Transverse colon (tissue), 3 donors: ENCODE results near the gene RABGEF1.
"Not testable (repeated sequence)": the region's sequence is repeated elsewhere in the genome, so short reads cannot be mapped to it uniquely, and the experiment has no call there.

Experiments
- CTCF ChIP-seq, 5 experiments: fragments of 200-600 bp in 3 of 5; fragments of 450-650 bp in 2 of 5; sonication (generic) in 3 of 5; IDR thresholded peaks; 1 replicate in 2 of 5; 2 replicates in 3 of 5; pipeline ENCODE4 v1.5.1; 2016 to 2017; ENCODE audit warnings: antibody characterized with exemption in 5 of 5, inconsistent platforms in 3 of 5, mild to moderate bottlenecking in 2 of 5, moderate library complexity in 1 of 5
- EP300 ChIP-seq: sonication (generic); formaldehyde crosslinking; IDR thresholded peaks from one replicate; pipeline ENCODE4 v1.6.1; 2017; ENCODE audit warnings: antibody characterized with exemption, low read depth
- POLR2A ChIP-seq: fragments of 450-650 bp; IDR thresholded peaks from one replicate; pipeline ENCODE4 v1.6.1; 2016; ENCODE audit warnings: antibody characterized with exemption, mild to moderate bottlenecking, moderate library complexity

GRCh38 chr7:66756227-66756626, 15.7 kb downstream of the RABGEF1 start:
- not testable (repeated sequence) for TF ChIP-seq POLR2A; CTCF (IDR thresholded peaks at IDR 0.05); EP300
